SK-N-SH treated with all-trans-retinoic acid at 6 μM for 48 hours (cell line): ENCODE measurements around the gene MDGA2.

Source experiments
- BACH2 ChIP-seq: fragments of 250-450 bp; sonication (Bioruptor Pico); IDR thresholded peaks from 2 replicates; pipeline ENCODE4 v1.9.0; 2021; ENCODE audit warnings: mild to moderate bottlenecking, borderline replicate concordance
- OSR1 ChIP-seq: fragments of 250-450 bp; sonication (Bioruptor Pico); IDR thresholded peaks from 2 replicates; pipeline ENCODE4 v1.8.0; 2022; ENCODE audit warnings: moderate library complexity, mild to moderate bottlenecking, inconsistent platforms
- RARB ChIP-seq: fragments of 250-450 bp; sonication (Bioruptor Pico); IDR thresholded peaks from 2 replicates; pipeline ENCODE4 v1.8.0; 2021; ENCODE audit warnings: mild to moderate bottlenecking, moderate library complexity
- SNAI2 ChIP-seq: fragments of 250-450 bp; sonication (Bioruptor Pico); IDR thresholded peaks from 2 replicates; pipeline ENCODE4 v1.5.0; 2020; ENCODE audit warnings: mild to moderate bottlenecking, moderate library complexity
- TCF4 ChIP-seq: fragments of 250-450 bp; sonication (Bioruptor Pico); IDR thresholded peaks from 2 replicates; pipeline ENCODE4 v1.8.0; 2021; ENCODE audit warnings: mild to moderate bottlenecking, moderate library complexity, borderline replicate concordance
- ZFP30 ChIP-seq: fragments of 450-650 bp; formaldehyde crosslinking; IDR thresholded peaks from 2 replicates; pipeline ENCODE4 v1.5.0; 2022; ENCODE audit warnings: mild to moderate bottlenecking, moderate library complexity
- ZNF565 ChIP-seq: fragments of 450-650 bp; formaldehyde crosslinking; conservative IDR thresholded peaks from 2 replicates; pipeline ENCODE4 v1.5.0; 2020; ENCODE audit warnings: low read depth, mild to moderate bottlenecking, moderate library complexity
- TF ChIP-seq, protein P1 (sequence below): fragments of 250-450 bp; sonication (Bioruptor Pico); IDR thresholded peaks from 2 replicates; pipeline ENCODE4 v1.5.0; 2020; ENCODE audit warnings: mild to moderate bottlenecking, moderate library complexity
- TF ChIP-seq, protein P2 (sequence below): fragments of 250-450 bp; sonication (Bioruptor Pico); IDR thresholded peaks from 2 replicates; pipeline ENCODE4 v1.8.0; 2021; ENCODE audit warnings: low read depth, mild to moderate bottlenecking, moderate library complexity, borderline replicate concordance

DNA sequence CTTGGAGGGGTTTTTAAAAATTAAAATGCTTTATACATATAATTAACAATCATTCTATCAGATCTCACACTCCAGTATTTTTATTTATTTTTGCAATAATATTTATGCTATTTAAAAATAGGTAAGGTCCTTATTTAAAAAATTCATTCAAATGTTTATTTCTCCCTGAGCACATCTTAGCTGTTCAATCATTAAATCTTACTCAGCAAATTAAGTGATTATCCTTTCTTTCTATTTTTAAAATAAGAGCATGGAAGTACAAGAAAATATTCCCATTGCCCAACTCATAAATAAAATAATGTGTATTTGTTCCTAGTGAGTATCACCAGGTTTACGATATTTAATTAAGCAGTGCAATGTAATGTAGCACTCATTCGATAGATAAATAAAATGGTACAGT is 666.7 kb downstream of the MDGA2 start:
- TF ChIP-seq ZNF565 (CRISPR knock-in tag), result no peak
- no peak for TF ChIP-seq SNAI2 (CRISPR knock-in tag)
- TF ChIP-seq BACH2 (CRISPR knock-in tag), result no peak
- TF ChIP-seq, protein P1, sequence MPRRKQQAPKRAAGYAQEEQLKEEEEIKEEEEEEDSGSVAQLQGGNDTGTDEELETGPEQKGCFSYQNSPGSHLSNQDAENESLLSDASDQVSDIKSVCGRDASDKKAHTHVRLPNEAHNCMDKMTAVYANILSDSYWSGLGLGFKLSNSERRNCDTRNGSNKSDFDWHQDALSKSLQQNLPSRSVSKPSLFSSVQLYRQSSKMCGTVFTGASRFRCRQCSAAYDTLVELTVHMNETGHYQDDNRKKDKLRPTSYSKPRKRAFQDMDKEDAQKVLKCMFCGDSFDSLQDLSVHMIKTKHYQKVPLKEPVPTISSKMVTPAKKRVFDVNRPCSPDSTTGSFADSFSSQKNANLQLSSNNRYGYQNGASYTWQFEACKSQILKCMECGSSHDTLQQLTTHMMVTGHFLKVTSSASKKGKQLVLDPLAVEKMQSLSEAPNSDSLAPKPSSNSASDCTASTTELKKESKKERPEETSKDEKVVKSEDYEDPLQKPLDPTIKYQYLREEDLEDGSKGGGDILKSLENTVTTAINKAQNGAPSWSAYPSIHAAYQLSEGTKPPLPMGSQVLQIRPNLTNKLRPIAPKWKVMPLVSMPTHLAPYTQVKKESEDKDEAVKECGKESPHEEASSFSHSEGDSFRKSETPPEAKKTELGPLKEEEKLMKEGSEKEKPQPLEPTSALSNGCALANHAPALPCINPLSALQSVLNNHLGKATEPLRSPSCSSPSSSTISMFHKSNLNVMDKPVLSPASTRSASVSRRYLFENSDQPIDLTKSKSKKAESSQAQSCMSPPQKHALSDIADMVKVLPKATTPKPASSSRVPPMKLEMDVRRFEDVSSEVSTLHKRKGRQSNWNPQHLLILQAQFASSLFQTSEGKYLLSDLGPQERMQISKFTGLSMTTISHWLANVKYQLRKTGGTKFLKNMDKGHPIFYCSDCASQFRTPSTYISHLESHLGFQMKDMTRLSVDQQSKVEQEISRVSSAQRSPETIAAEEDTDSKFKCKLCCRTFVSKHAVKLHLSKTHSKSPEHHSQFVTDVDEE, result no peak
- no peak for TF ChIP-seq OSR1 (CRISPR knock-in tag)
- TF ChIP-seq ZFP30 (CRISPR knock-in tag), result no peak
- TF ChIP-seq, protein P2, sequence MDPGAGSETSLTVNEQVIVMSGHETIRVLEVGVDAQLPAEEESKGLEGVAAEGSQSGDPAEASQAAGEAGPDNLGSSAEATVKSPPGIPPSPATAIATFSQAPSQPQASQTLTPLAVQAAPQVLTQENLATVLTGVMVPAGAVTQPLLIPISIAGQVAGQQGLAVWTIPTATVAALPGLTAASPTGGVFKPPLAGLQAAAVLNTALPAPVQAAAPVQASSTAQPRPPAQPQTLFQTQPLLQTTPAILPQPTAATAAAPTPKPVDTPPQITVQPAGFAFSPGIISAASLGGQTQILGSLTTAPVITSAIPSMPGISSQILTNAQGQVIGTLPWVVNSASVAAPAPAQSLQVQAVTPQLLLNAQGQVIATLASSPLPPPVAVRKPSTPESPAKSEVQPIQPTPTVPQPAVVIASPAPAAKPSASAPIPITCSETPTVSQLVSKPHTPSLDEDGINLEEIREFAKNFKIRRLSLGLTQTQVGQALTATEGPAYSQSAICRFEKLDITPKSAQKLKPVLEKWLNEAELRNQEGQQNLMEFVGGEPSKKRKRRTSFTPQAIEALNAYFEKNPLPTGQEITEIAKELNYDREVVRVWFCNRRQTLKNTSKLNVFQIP (CRISPR knock-in tag), result no peak
- no peak for TF ChIP-seq RARB
- TF ChIP-seq TCF4 (CRISPR knock-in tag), result no peak
